Keratinocyte (primary cell): ENCODE measurements around the gene STPG4.

ENCODE experiments used
- CTCF ChIP-seq, 3 experiments: IDR thresholded peaks in 1 of 3; conservative IDR thresholded peaks in 1 of 3; optimal IDR thresholded peaks in 1 of 3; 2 replicates in 2 of 3; 3 replicates in 1 of 3; pipeline versions ENCODE3 to v1.5.1; 2011; ENCODE audit warnings: low read length in 3 of 3, mild to moderate bottlenecking in 3 of 3, moderate library complexity in 2 of 3, control low read depth in 1 of 3, inconsistent platforms in 1 of 3; ENCODE audit not compliant: insufficient read depth in 2 of 3; ENCODE audit errors: extremely low read depth in 1 of 3
- EZH2 ChIP-seq: IDR thresholded peaks from one replicate; pipeline ENCODE4 v1.6.1; 2012; ENCODE audit warnings: inconsistent platforms, mild to moderate bottlenecking, low read length, moderate library complexity

- no peak for TF ChIP-seq CTCF (optimal IDR thresholded peaks at IDR 0.05 in 1 of 3, IDR thresholded peaks at IDR 0.05 in 1 of 3, conservative IDR thresholded peaks at IDR 0.05 in 1 of 3; ENCODE audit: extremely low read depth in 1 of 3, insufficient read depth in 2 of 3, low read length in 3 of 3)
- no peak for TF ChIP-seq EZH2
Measured at GRCh38 chr2:47041063-47041462, 114.0 kb downstream of the STPG4 start.
